ENCODE data around the gene MBTPS1.

The MBTPS1 gene

GRCh38 chr16:84050316-84050715 lies 66.4 kb downstream of the MBTPS1 start:
- Mint-ChIP-seq H3K9me3 (no peaks in the 10 kb centered on the region), H3K27ac (no peak overlapping the region), H3K27me3 (no peaks in the 10 kb centered on the region), H3K36me3 (ENCODE audit: low read depth) (peaks cover 56% of the 10 kb centered on the region), H3K4me3 (no peak overlapping the region), H3K4me1 (ENCODE audit: low read depth) (no peaks in the 10 kb centered on the region)
- no peak for DNase-seq

- Mint-ChIP-seq H3K4me1 (ENCODE audit: low read depth) (no peaks in the 10 kb centered on the region), H3K9me3 (no peaks in the 10 kb centered on the region), H3K4me3 (no peak overlapping the region), H3K27me3 (peaks cover 6% of the 10 kb centered on the region), H3K27ac (no peak overlapping the region), H3K36me3 (ENCODE audit: low read depth) (peaks cover 49% of the 10 kb centered on the region)
- no peak for DNase-seq
Observed at GRCh38 chr16:84049403-84050060, 67.2 kb downstream of the MBTPS1 start.

GRCh38 chr16:84048871-84049270 lies 67.9 kb downstream of the MBTPS1 start:
- H3K36me3 Mint-ChIP-seq (ENCODE audit: low read depth): peaks cover 42% of the 10 kb centered on the region
- DNase-seq: no peak
- H3K4me1 Mint-ChIP-seq (ENCODE audit: low read depth): peaks cover 1% of the 10 kb centered on the region
- peaks cover 13% of the 10 kb centered on the region for H3K27me3 Mint-ChIP-seq
- H3K4me3 Mint-ChIP-seq: no peak overlapping the region
- no peak overlapping the region for H3K27ac Mint-ChIP-seq
- H3K9me3 Mint-ChIP-seq: no peaks in the 10 kb centered on the region

DNA sequence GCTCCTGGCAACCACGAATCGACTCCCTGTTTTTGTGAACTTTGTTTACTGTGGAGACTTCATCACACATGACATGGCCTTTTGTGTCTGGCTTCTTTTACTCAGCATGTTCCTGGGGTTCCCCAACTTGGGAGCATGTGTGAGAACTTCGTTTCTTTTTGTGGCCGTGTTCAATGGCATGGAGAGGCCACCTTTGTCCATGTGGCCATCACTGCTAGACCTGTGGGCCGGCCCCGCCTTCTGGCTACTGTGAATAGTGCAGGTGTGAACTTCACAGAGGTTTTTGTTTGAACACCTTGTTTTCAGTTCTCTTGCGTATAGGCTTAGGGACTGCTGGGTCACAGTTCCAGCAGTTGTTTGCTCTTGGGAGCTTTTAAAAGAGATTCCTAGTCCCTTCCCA lies 68.5 kb downstream of the MBTPS1 start:
- Mint-ChIP-seq H3K9me3 (no peaks in the 10 kb centered on the region), H3K4me3 (no peak overlapping the region), H3K27me3 (peaks cover 19% of the 10 kb centered on the region), H3K36me3 (ENCODE audit: low read depth) (peaks cover 36% of the 10 kb centered on the region), H3K4me1 (ENCODE audit: low read depth) (peaks cover 6% of the 10 kb centered on the region), H3K27ac (no peak overlapping the region)
- DNase-seq: no peak

DNA sequence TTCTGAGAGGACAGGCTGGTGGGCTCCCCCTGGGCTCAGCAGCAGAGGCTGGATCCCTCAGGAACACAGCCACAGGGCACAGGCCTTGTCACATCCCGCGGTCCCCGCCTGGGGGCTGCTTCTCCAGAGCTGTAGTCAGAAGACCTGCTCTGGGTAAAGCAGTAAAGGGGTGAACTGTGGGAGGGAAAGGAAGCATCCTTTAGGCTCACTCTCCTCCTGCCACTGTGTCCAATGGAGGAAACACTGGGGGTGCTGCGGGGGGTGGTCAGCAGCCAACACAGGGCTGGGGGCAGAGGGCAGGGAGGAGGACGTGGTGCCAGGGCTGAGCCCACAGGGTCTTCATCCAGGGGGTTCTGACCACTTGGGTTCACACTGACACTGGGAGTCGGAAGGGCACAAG lies 69.1 kb downstream of the MBTPS1 start:
- Mint-ChIP-seq H3K27ac (no peak overlapping the region), H3K4me3 (no peak overlapping the region), H3K36me3 (ENCODE audit: low read depth) (peaks cover 30% of the 10 kb centered on the region), H3K9me3 (no peaks in the 10 kb centered on the region), H3K4me1 (ENCODE audit: low read depth) (peaks cover 6% of the 10 kb centered on the region), H3K27me3 (peaks cover 20% of the 10 kb centered on the region)
- DNase-seq: no peak

- Mint-ChIP-seq H3K4me3 (no peak overlapping the region), H3K36me3 (ENCODE audit: low read depth) (peaks cover 25% of the 10 kb centered on the region), H3K27ac (no peak overlapping the region), H3K27me3 (peaks cover 24% of the 10 kb centered on the region), H3K4me1 (ENCODE audit: low read depth) (peaks cover 6% of the 10 kb centered on the region), H3K9me3 (no peaks in the 10 kb centered on the region)
- no peak for DNase-seq
Observed at GRCh38 chr16:84047206-84047605, 69.5 kb downstream of the MBTPS1 start.

DNA sequence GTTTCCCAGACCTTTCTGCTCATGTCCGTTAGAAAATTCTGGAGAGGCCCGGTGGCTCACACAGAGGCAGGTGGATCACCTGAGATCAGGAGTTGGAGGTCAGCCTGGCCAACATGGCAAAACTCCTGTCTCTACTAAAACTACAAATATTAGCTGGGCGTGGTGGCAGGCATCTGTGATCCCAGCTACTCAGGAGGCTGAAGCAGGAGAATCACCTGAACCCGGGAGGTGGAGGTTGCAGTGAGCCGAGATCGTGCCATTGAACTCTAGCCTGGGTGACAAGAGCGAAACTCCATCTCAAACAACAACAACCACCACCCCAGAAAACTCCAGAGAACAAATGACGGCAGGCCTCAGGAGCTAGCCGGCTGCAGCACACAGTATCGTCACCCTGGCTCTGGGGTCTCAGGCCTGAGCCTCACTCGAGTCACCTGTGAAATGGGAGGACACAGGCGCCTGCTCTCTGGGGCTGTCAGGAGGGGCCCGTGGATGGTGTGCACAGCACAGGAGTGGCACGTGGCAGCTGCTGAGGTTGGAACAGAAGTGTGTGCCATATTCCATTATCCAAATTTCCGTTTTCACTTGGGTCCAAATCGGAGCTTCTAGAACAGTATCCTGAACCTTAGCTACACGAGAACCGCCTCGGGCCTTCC lies 70.8 kb downstream of the MBTPS1 start:
- DNase-seq: no peak
- H3K27me3 Mint-ChIP-seq: peaks cover 29% of the 10 kb centered on the region
- H3K36me3 Mint-ChIP-seq (ENCODE audit: low read depth): peaks cover 23% of the 10 kb centered on the region
- H3K9me3 Mint-ChIP-seq: no peaks in the 10 kb centered on the region
- no peak overlapping the region for H3K27ac Mint-ChIP-seq
- H3K4me1 Mint-ChIP-seq (ENCODE audit: low read depth): peaks cover 6% of the 10 kb centered on the region
- H3K4me3 Mint-ChIP-seq: no peak overlapping the region

DNA sequence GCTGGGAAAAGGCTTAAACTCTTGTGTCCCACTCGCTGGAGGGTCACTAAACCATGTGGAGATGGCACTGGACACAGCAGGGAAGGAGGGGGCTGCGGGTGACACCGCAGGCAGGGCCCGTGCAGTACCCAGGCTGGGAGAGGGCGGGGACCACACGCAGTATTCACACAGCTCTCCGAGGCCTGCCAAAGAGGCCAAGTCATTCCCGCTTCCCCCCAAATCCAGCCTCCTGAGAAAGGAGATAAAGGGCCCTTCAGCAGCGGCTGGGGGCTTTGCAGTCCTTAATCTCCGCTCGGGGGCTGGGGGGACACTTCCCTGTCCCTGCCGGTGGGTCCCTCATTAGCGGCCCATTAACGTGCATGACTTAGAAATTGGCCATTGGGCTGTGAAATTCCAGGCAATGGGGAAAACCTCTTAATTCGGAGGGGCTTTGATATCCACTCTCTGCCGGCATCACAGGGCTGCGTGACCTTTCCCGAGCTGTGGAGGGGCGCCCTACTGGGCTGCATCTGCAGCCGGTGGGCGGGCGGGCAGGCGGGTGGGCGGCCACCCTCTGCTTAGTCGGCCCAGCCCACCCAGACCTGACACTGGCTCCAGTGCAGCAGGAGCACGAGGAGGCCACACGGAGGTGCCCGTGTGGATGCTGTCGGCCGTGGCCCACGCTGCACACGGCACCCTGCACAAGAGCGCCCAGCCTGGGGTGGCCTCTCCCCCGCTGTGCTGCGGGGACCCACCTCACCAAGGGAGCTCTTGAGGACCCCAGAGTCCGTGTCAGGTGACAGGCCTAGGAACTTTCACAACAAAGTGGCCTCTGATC lies 71.5 kb downstream of the MBTPS1 start:
- no peak for DNase-seq
- peaks cover 6% of the 10 kb centered on the region for H3K4me1 Mint-ChIP-seq (ENCODE audit: low read depth)
- peaks cover 33% of the 10 kb centered on the region for H3K27me3 Mint-ChIP-seq
- H3K4me3 Mint-ChIP-seq: no peak overlapping the region
- no peaks in the 10 kb centered on the region for H3K9me3 Mint-ChIP-seq
- H3K36me3 Mint-ChIP-seq (ENCODE audit: low read depth): peaks cover 19% of the 10 kb centered on the region
- H3K27ac Mint-ChIP-seq: no peak overlapping the region

DNA sequence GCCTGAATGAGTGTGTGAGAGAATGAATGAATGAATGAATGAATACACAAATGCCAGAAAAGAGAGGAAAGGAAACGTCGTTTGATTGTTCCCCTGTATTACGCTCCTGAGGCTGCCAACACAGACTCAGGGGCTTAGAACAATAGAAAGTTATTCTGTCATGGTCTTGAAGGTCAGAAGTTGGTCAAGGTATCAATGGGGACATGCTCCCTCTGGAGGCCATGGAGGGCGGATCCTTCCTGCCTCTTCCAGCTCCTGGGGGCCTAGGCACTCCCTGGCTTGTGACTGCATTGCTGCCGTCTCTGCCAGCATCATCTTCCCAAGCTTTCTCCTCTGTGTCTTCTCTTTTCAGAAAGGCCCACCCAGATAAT lies 72.6 kb downstream of the MBTPS1 start:
- no peak for DNase-seq
- H3K4me1 Mint-ChIP-seq (ENCODE audit: low read depth): peaks cover 6% of the 10 kb centered on the region
- H3K9me3 Mint-ChIP-seq: no peaks in the 10 kb centered on the region
- H3K36me3 Mint-ChIP-seq (ENCODE audit: low read depth): peaks cover 8% of the 10 kb centered on the region
- H3K27me3 Mint-ChIP-seq: peaks cover 33% of the 10 kb centered on the region
- no peak overlapping the region for H3K27ac Mint-ChIP-seq
- no peak overlapping the region for H3K4me3 Mint-ChIP-seq

- Mint-ChIP-seq H3K4me3 (no peak overlapping the region), H3K27ac (no peak overlapping the region), H3K4me1 (ENCODE audit: low read depth) (peaks cover 6% of the 10 kb centered on the region), H3K36me3 (ENCODE audit: low read depth) (peaks cover 4% of the 10 kb centered on the region), H3K27me3 (peaks cover 38% of the 10 kb centered on the region), H3K9me3 (no peaks in the 10 kb centered on the region)
- DNase-seq: no peak
Observed at GRCh38 chr16:84043486-84044117, 73.1 kb downstream of the MBTPS1 start.

- H3K27ac Mint-ChIP-seq: no peak overlapping the region
- peaks cover 41% of the 10 kb centered on the region for H3K27me3 Mint-ChIP-seq
- H3K4me1 Mint-ChIP-seq (ENCODE audit: low read depth): peaks cover 6% of the 10 kb centered on the region
- DNase-seq: no peak
- H3K4me3 Mint-ChIP-seq: no peak overlapping the region
- peaks cover under 1% of the 10 kb centered on the region for H3K36me3 Mint-ChIP-seq (ENCODE audit: low read depth)
- no peaks in the 10 kb centered on the region for H3K9me3 Mint-ChIP-seq
Observed at GRCh38 chr16:84042879-84043485, 73.8 kb downstream of the MBTPS1 start.

DNA sequence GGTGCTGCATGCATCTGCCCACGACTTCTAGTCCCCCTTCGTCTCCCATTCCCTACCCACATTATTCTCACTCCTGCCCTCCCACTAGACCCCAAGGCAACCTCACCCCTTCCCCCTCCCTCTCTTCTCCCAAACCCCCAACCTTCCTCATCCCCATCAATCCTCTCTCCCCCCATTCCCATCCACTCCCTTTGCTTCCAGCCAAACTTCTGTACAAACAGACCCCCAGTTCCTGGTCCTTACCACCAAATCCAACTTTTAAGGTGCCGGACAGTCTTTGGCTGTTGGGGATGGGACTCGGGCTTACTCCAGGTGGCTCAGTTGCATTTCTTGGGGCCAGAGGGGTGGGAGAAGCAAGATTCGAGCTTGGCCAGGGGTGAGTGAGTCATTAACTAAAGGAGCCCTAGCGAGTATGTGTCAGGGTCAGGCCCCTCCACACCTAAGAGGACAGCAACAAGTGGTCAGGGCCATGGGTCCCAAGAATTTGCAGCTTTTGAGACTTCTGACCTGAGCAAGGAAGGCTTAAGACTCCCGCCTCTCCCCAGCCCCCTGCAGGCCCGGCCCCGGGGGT lies 74.3 kb downstream of the MBTPS1 start, which contains the start of gene SLC38A8:
TSS of gene SLC38A8 (minus strand) at position 488 of the 571 bp plus-strand sequence. CDS start 638 bp downstream, outside the sequence.
- Mint-ChIP-seq H3K36me3 (ENCODE audit: low read depth) (no peaks in the 10 kb centered on the region), H3K4me3 (no peak within 1 kb of the TSS), H3K4me1 (ENCODE audit: low read depth) (peaks cover 6% of the 10 kb centered on the region), H3K9me3 (no peaks in the 10 kb centered on the region), H3K27ac (no peak within 1 kb of the TSS), H3K27me3 (peaks cover 41% of the 10 kb centered on the region)
- DNase-seq: no peak

GRCh38 chr16:84041881-84042280 lies 74.9 kb downstream of the MBTPS1 start:
- DNase-seq: no peak
- Mint-ChIP-seq H3K4me3 (no peak overlapping the region), H3K36me3 (ENCODE audit: low read depth) (no peaks in the 10 kb centered on the region), H3K27me3 (peaks cover 41% of the 10 kb centered on the region), H3K9me3 (no peaks in the 10 kb centered on the region), H3K4me1 (ENCODE audit: low read depth) (peaks cover 6% of the 10 kb centered on the region), H3K27ac (no peak overlapping the region)

Data from activated T-cell treated with anti-CD3 and anti-CD28 coated beads, Interleukin-2, amount 50 U/mL, for 24 hours (primary cell).